HG02884 (cell line): Measurements from ENCODE around the gene TSPEAR.

Experiments used
- ATAC-seq: cut with Tn5 transposase; IDR thresholded peaks from one replicate; pipeline ENCODE4 v1.9.1; 2021; ENCODE audit warnings: mild to moderate bottlenecking, moderate library complexity; ENCODE audit not compliant: unreplicated experiment

Gene TSPEAR

DNA sequence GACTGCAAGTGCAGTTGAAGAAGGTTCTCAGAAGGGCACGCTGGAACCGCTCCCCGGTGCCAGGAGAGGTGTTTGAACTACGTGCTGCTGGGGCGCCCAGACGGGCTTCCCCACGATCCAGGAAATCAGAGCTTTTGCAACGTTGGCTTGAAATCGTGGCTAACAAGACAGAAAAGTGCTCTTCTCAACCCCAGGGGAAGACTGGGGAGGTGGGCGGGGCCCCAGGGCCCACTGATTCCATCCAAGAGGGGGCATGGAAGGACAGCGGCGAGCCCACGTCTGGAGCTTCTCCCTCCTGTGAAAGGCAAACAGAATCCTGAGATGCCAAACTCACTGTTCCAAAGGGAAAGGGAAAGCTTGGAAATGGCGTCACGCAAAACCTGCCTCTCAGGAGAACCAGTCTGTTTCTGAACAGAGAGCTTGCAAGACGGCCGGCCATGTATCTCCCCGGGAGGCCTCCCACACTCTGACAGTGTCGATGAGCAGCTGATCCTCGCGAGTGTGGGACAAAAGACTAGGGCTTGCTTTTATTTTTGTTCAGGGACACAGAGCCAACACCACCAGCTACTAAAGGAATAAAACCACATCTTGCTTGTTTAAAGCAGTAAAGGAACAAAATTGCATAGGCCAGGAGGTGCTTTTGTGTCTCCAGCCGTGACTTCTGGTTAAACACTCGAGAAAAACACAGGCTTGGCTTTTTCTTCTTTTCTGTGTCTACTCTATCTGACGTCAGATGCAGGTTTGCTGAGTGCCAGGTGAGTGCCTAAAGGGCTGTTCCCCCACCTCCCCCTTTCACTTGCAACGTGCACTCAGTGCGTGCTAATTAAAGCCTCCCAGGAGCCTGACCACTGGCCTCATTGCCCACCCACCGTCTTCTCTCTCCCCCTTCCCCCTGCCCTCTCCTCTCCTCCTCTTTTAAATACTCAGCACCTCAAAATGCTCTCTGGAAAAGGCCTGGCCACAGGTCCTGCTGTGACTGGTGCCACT, 214.5 kb downstream of the TSPEAR start:
- no peak for ATAC-seq

GRCh38 chr21:44495611-44496563, 215.5 kb downstream of the TSPEAR start:
- no peak for ATAC-seq

GRCh38 chr21:44494956-44495355, 216.4 kb downstream of the TSPEAR start:
- no peak for ATAC-seq

- no peak for ATAC-seq
Measured at GRCh38 chr21:44494418-44494817, 217.0 kb downstream of the TSPEAR start.

DNA sequence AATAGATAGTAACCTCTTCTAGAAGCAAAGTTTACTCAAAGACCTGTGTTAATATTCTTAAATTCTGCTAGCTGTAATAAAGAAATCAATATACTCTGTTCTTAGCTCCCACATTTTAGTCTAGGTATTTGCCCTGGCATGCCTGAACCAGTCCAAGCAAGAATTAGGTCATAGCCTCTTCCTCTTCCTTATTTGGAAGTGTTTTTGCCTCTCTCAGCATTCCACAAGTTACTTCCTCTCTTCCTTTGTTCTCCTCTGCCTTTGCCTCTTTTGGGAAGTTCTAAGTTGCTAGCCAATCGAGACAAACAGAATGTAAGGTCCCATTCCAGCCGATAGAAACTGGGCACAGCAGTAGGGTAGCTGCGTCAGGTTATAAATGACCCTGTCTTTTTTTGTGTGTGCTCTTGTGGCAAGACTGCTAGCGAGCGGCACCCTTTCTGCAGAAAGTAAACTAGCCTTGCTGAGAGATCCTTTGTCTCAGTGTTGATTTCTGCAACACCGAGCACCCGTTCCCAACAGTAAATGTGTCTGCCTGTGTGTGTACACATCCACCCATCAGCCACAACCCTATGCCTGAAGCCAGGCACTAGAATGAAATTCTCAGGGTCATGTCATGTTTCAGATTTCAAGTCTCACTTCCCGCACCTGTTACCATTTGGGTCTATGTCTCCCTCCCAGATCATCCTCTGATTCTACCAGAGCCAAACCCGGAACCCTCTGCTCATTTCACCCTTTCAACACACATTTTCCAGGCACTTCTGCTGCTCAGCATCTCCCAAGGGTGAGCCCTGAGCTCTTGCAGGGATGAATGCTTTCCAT, 218.6 kb downstream of the TSPEAR start:
- ATAC-seq: no peak

GRCh38 chr21:44490816-44491215, 220.6 kb downstream of the TSPEAR start:
- no peak for ATAC-seq

GRCh38 chr21:44490405-44490804, 221.0 kb downstream of the TSPEAR start:
- no peak for ATAC-seq

- ATAC-seq: no peak
Measured at GRCh38 chr21:44489962-44490361, 221.4 kb downstream of the TSPEAR start.

DNA sequence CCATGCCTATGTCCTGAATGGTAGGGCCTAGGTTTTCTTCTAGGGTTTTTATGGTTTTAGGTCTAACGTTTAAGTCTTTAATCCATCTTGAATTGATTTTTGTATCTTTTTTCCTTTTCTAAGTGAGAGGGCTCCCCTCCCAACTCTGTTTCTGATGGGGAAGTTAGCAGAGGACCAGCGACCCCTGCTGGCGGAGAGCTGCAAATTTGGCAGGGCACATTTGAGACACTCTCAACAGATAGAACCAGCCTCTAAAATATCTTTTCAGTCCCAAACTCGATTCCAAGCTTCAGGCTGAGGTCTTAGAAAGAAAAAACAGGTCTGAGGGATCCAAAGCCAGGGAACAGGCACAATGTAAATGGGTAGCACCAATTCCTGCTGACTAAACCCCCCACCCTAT, 223.5 kb downstream of the TSPEAR start:
- ATAC-seq: no peak

DNA sequence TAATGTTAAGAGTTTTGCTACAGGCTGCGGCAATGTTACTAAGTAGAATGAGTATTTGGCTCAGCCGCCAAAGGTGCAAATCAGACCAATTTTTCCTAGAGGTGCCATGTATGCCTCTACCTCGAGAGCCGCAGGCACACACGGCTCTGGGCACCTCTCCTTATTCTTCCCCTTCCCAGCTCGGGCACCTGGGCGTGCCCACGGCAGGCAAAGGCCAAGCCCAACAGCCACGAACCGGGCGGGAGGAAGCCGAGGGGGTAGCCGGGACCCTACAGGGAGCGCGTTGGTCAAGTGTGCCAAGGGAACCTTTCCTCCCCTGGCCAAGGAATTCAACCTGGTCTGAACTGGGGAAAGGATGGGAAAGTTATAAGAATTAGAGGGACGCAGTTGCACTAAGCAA, 225.1 kb downstream of the TSPEAR start:
- no peak for ATAC-seq

DNA sequence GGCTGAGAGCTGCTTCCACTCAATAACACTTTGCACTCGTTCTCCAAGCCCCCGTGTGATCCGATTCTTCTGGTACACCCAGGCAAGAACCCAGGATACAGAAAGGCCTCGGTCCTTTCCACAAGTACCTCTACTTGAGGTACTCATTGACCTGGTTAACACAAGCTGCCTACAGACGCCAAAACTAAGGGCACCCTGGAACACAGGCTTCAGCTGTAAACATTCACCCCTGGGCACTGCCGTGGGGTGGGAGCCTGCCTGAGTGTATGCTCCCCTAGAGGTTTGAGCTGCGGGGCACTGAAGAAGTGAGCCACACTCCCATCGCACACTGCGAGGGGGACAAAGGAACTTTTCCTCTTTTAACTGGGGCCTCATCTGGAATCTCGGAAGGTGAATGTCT, 225.6 kb downstream of the TSPEAR start:
- no peak for ATAC-seq

DNA sequence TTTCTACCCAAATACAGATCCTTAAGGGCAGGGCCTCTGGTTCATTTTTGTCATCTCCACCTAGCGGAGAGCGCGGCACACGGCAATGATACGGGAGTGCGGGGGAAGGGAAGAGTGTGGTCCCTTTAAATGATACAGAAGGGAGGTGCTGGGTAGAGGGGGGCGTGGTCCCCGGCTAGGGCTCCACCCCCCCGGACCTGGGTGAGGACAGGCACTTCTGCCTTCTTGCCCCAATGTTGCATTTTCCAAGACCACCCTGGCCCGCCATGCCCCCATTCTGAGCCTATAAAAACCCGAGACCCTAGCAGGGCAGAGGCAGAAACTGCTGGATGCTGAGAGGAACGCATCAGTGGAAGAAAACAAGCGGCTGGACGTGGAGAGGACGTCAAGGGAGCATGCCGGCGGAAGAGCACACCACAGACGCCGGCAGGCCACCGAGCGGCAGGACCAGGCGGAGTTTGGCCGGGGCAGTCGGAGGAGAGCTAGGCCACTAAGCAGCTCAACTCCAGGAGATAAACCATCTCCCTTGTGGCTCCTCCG, 226.0 kb downstream of the TSPEAR start:
- ATAC-seq: no peak

GRCh38 chr21:44484498-44485253, 226.7 kb downstream of the TSPEAR start:
- no peak for ATAC-seq

DNA sequence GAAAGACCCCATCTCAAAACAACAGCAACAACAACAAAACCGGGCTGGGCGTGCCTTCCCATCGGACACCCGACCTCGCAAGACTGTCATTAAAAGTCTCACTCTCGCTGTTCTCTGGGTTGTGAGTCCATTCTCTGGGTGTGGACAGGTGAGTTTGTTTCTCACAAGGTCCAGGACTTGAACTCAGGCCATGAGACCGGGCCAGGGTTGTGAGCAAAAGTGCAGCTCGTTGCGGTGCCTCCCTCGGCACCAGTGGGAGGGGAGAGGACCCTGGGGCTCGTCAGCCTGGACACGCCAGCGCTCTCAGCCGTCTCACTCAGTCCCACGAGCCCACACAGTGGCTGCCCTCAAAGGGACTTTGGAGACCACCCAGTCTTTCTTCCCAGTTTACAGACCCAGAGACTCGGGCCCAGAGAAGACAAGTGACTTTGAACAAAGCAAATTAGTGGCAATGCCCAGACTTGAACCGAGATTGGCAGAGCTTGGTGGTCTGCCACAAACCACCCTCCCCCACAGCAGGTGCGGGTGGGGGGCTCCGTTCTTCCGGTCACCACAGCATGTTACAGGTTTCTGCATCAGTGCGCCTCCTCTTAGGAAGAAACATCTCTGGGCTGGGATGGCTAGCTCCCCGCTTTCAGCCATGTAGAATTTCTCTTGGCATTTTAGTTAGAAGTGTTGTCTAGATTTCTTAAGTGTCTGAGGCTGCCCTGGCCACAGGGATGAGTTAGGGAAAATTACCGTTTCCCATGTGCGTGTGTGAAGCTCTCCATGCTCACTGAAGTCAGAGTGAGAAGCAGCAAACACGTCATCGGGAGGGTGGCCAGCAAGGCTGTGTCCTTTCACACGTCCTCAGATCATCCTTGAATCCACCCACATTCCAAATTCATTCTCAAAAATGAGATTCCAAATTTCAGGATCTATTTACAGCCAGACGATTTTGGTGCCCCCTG, 227.8 kb downstream of the TSPEAR start:
- no peak for ATAC-seq

DNA sequence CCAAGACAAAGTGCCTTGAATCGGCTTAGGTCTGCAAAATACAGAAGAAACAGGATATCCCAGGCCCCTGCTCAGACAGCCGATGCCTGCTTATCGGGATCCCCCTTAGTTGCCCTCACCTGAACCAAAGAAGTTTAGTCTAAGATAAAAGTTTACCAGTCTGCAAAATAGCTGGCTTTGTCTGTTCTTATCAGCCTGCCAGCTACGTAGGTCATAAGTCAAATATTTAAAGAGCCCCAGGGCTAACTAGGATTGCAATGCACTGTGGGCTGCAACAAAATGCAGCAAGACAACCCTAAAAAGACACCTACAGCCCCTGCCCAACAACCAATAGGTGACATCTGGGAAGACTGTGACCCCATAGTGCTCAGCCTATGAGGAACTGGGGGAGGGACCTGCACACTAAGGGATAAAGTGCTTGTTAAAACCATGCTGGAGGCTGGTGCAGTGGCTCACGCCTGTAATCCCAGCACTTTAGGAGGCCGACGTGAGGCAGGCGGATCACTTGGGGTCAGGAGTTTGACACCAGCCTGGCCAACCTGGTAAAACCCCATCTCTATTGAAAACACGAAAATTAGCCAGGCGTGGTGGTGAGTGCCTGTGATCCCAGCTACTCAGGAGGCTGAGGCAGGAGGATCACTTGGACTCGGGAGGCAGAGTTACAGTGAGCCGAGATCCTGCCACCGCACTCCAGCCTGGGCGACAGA, 228.6 kb downstream of the TSPEAR start:
- ATAC-seq: no peak

GRCh38 chr21:44480200-44481053, 230.9 kb downstream of the TSPEAR start:
- no peak for ATAC-seq
